Type B pancreatic cell (in vitro differentiated cells): ENCODE results near the gene ADD3. TPM values are rescaled to one million over a fixed set of nuclear protein-coding genes. Genes with fewer than 3 reads are reported as not detected.
A peak's percentile ranks its signal among the peaks of the same experiment; 100 is the strongest.

Source experiments
- DNase-seq: peaks from one replicate; pipeline ENCODE4 v3.0.0; 2021; ENCODE audit warnings: mixed read lengths; ENCODE audit not compliant: unreplicated experiment; ENCODE audit errors: extremely low spot score
- H3K27ac Mint-ChIP-seq: 2 replicates; pipeline ENCODE4 v1.8.0; 2021; ENCODE audit warnings: mild to moderate bottlenecking, mixed read lengths
- H3K27me3 Mint-ChIP-seq: 2 replicates; pipeline ENCODE4 v1.8.0; 2021; ENCODE audit warnings: mixed read lengths
- H3K36me3 Mint-ChIP-seq: 2 replicates; pipeline ENCODE4 v1.8.0; 2021; ENCODE audit warnings: mixed read lengths
- H3K4me1 Mint-ChIP-seq: one replicate; pipeline ENCODE4 v1.8.0; 2021; ENCODE audit warnings: mixed read lengths; ENCODE audit not compliant: unreplicated experiment
- H3K4me3 Mint-ChIP-seq: 2 replicates; pipeline ENCODE4 v1.8.0; 2021; ENCODE audit warnings: mild to moderate bottlenecking, mixed read lengths
- H3K9me3 Mint-ChIP-seq: 2 replicates; pipeline ENCODE4 v1.8.0; 2021; ENCODE audit warnings: mixed read lengths
- CTCF ChIP-seq: fragments of 200-600 bp; sonication (generic); conservative IDR thresholded peaks from 2 replicates; pipeline ENCODE4 v1.5.0; 2021; ENCODE audit warnings: antibody characterized with exemption, mild to moderate bottlenecking
- total RNA-seq: library from RNA; stranded (reverse); gene quantifications from 2 replicates; pipeline ENCODE4 v1.2.1, GENCODE V29; 2021; ENCODE audit warnings: low replicate concordance

The ADD3 gene
- total RNA-seq, 1 donor from 2014 or later, result 183 TPM

- TF ChIP-seq CTCF, result no peak
- H3K9me3 Mint-ChIP-seq, result no peaks in the 10 kb centered on the region
- H3K4me3 Mint-ChIP-seq, result peak overlapping the region; percentile 26
- peaks cover 34% of the 10 kb centered on the region for H3K4me1 Mint-ChIP-seq
- no peak overlapping the region for H3K27ac Mint-ChIP-seq
- peak; percentile 27 for DNase-seq
- peaks cover 48% of the 10 kb centered on the region for H3K27me3 Mint-ChIP-seq
- no peaks in the 10 kb centered on the region for H3K36me3 Mint-ChIP-seq
These were observed 161.1 kb downstream of the ADD3 start for GRCh38 chr10:110168601-110169481.

GRCh38 chr10:110169586-110169985 lies 161.8 kb downstream of the ADD3 start:
- H3K27ac Mint-ChIP-seq, result no peak overlapping the region
- no peak for TF ChIP-seq CTCF
- peaks cover 48% of the 10 kb centered on the region for H3K27me3 Mint-ChIP-seq
- DNase-seq, result peak; percentile 18
- no peaks in the 10 kb centered on the region for H3K9me3 Mint-ChIP-seq
- H3K36me3 Mint-ChIP-seq, result no peaks in the 10 kb centered on the region
- H3K4me3 Mint-ChIP-seq, result no peak overlapping the region
- peaks cover 29% of the 10 kb centered on the region for H3K4me1 Mint-ChIP-seq

GRCh38 chr10:110170142-110170971 lies 162.6 kb downstream of the ADD3 start:
- H3K27me3 Mint-ChIP-seq, result peaks cover 48% of the 10 kb centered on the region
- H3K36me3 Mint-ChIP-seq, result no peaks in the 10 kb centered on the region
- no peaks in the 10 kb centered on the region for H3K9me3 Mint-ChIP-seq
- peaks cover 29% of the 10 kb centered on the region for H3K4me1 Mint-ChIP-seq
- H3K4me3 Mint-ChIP-seq, result no peak overlapping the region
- H3K27ac Mint-ChIP-seq, result no peak overlapping the region
- peak; percentile 37 for DNase-seq
- no peak for TF ChIP-seq CTCF

GRCh38 chr10:110171032-110171431 lies 163.2 kb downstream of the ADD3 start:
- Mint-ChIP-seq H3K27me3 (peaks cover 44% of the 10 kb centered on the region), H3K36me3 (no peaks in the 10 kb centered on the region), H3K27ac (no peak overlapping the region), H3K4me1 (peaks cover 29% of the 10 kb centered on the region), H3K4me3 (no peak overlapping the region), H3K9me3 (no peaks in the 10 kb centered on the region)
- DNase-seq, result peak; percentile 40
- no peak for TF ChIP-seq CTCF

DNA sequence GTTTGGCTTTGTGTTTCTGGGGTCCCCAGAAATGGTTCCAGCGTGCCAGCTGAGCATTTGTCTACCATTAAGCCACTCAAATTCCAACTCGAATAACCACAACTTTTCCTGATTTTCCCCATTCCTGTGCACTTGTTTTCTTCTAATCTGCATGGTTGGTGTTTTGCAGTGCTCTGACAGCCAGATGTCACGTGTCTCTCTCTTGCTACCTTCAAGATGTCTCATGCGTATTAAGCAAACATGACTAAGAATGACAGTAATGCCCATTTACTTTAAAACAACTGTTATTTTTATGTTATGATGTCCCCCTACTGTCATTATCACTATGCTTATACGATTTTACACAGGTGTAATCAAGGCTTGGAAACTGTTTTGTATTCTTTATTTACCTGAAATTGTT lies 164.4 kb downstream of the ADD3 start:
- TF ChIP-seq CTCF, result no peak
- H3K27ac Mint-ChIP-seq, result no peak overlapping the region
- H3K9me3 Mint-ChIP-seq, result no peaks in the 10 kb centered on the region
- H3K4me3 Mint-ChIP-seq, result no peak overlapping the region
- no peaks in the 10 kb centered on the region for H3K36me3 Mint-ChIP-seq
- peaks cover 42% of the 10 kb centered on the region for H3K27me3 Mint-ChIP-seq
- DNase-seq, result no peak
- H3K4me1 Mint-ChIP-seq, result peaks cover 29% of the 10 kb centered on the region
